IPS-11a (cell line): Measurements from ENCODE around the gene APOBEC4.

ENCODE experiments used
- H3K4me3 ChIP-seq: one replicate; pipeline ENCODE4 v1.5.1; 2013; ENCODE audit warnings: low read depth, low read length, control low read depth

The APOBEC4 gene

GRCh38 chr1:183675381-183675780, 22.3 kb upstream of the APOBEC4 start:
- no peak overlapping the region for H3K4me3 ChIP-seq

GRCh38 chr1:183674886-183675285, 21.8 kb upstream of the APOBEC4 start:
- H3K4me3 ChIP-seq: no peak overlapping the region

- no peak overlapping the region for H3K4me3 ChIP-seq
Measured at GRCh38 chr1:183674339-183674738, 21.2 kb upstream of the APOBEC4 start.

- H3K4me3 ChIP-seq: no peak overlapping the region
Measured at GRCh38 chr1:183673605-183674323, 20.6 kb upstream of the APOBEC4 start.

- no peak overlapping the region for H3K4me3 ChIP-seq
Measured at GRCh38 chr1:183670169-183670568, 17.1 kb upstream of the APOBEC4 start.

GRCh38 chr1:183656355-183656754, 3.2 kb upstream of the APOBEC4 start:
- H3K4me3 ChIP-seq: no peak overlapping the region

- H3K4me3 ChIP-seq: no peak overlapping the region
Measured at GRCh38 chr1:183655562-183656075, 2.5 kb upstream of the APOBEC4 start.

GRCh38 chr1:183654706-183655105, 1.6 kb upstream of the APOBEC4 start:
- H3K4me3 ChIP-seq: no peak overlapping the region

GRCh38 chr1:183653876-183654451, 848 bp upstream of the APOBEC4 start:
- no peak overlapping the region for H3K4me3 ChIP-seq

- H3K4me3 ChIP-seq: no peak overlapping the region
Measured at GRCh38 chr1:183653462-183653794, 312 bp upstream of the APOBEC4 start.

- no peak overlapping the region for H3K4me3 ChIP-seq
Measured at GRCh38 chr1:183652107-183652506, 1.0 kb downstream of the APOBEC4 start.

- no peak overlapping the region for H3K4me3 ChIP-seq
Measured at GRCh38 chr1:183651612-183652011, 1.5 kb downstream of the APOBEC4 start.

- H3K4me3 ChIP-seq: no peak overlapping the region
Measured at GRCh38 chr1:183648042-183648441, 5.1 kb downstream of the APOBEC4 start.

GRCh38 chr1:183646776-183647175, 6.3 kb downstream of the APOBEC4 start:
- no peak overlapping the region for H3K4me3 ChIP-seq

- H3K4me3 ChIP-seq: no peak overlapping the region
Measured at GRCh38 chr1:183645531-183645930, 7.6 kb downstream of the APOBEC4 start.

GRCh38 chr1:183642166-183642565, 10.9 kb downstream of the APOBEC4 start:
- H3K4me3 ChIP-seq: no peak overlapping the region

- no peak overlapping the region for H3K4me3 ChIP-seq
Measured at GRCh38 chr1:183640193-183640592, 12.9 kb downstream of the APOBEC4 start.

- no peak overlapping the region for H3K4me3 ChIP-seq
Measured at GRCh38 chr1:183638649-183639387, 14.3 kb downstream of the APOBEC4 start.

- peak overlapping the region; percentile 92 for H3K4me3 ChIP-seq
Measured at GRCh38 chr1:183636783-183637182, 16.3 kb downstream of the APOBEC4 start.

- H3K4me3 ChIP-seq: peak overlapping the region; percentile 92
Measured at GRCh38 chr1:183636334-183636682, 16.8 kb downstream of the APOBEC4 start.

GRCh38 chr1:183635606-183636333, 17.3 kb downstream of the APOBEC4 start, which contains the start of gene ARPC5:
ARPC5 (minus strand) TSS chr1:183635783; CDS start chr1:183635659, 124 bp downstream.
- peak within 1 kb of the TSS; percentile 92 for H3K4me3 ChIP-seq
